Heart left ventricle (tissue), 13 donors: Measurements from ENCODE around the gene SYNC.

Experiments used
- CTCF ChIP-seq, 12 donors: fragments of 200-600 bp; sonication (generic) in 4 of 12; IDR thresholded peaks; one replicate each; pipeline versions ENCODE4 v1.5.0 to v1.8.0; 2018 to 2022; ENCODE audit warnings: antibody characterized with exemption in 12 of 12, mild to moderate bottlenecking in 5 of 12
- POLR2A ChIP-seq, 2 donors: fragments of 450-650 bp; IDR thresholded peaks; one replicate each; pipeline ENCODE4 v1.6.1; 2017; ENCODE audit warnings: antibody characterized with exemption in 2 of 2, mild to moderate bottlenecking in 2 of 2, moderate library complexity in 2 of 2
- donor health status: ischemic (EF 13 %, LVEDD 7.1; RV severe dilation, severe dysfunction).
- donor health status: DM: no; HTN: yes; CAD: no.
- donor health status: DM: no; HTN: no; CAD: no.
- donor health status: ischemic (EF 25% LVEDD 6.9; RV normal size, moderate dysfunction).
- donor health status: ischemic (EF 25% LVEDD 5.7; RV mildly dilated, moderate dysfunction).
- donor health status: ischemic (EF 35%, LVEDD 5.7; RV mildly dilated, moderate dysfunction).
- donor health status: nonischemic (EF 11% LVEDD 7.7; RV severe dilation, severe dysfunction).
- donor health status: DM: yes; HTN: yes; CAD: no.
- donor health status: PGD.
- donor health status: ischemic (EF 29% LVEDD 5.4; RV normal size, mild dysfunction).
- donor health status: nonischemic (EF 23%, LVEDD 6.1; RV moderate dilation, normal function).

- TF ChIP-seq CTCF (IDR thresholded peaks at IDR 0.05): no peak
- no peak for TF ChIP-seq POLR2A (IDR thresholded peaks at IDR 0.05)
Measured at GRCh38 chr1:32701951-32702598, 495 bp downstream of the SYNC start.
